ENCODE results near the gene PTPRJ.
A peak's percentile ranks its signal among the peaks of the same experiment; 100 is the strongest.

Gene PTPRJ

DNA sequence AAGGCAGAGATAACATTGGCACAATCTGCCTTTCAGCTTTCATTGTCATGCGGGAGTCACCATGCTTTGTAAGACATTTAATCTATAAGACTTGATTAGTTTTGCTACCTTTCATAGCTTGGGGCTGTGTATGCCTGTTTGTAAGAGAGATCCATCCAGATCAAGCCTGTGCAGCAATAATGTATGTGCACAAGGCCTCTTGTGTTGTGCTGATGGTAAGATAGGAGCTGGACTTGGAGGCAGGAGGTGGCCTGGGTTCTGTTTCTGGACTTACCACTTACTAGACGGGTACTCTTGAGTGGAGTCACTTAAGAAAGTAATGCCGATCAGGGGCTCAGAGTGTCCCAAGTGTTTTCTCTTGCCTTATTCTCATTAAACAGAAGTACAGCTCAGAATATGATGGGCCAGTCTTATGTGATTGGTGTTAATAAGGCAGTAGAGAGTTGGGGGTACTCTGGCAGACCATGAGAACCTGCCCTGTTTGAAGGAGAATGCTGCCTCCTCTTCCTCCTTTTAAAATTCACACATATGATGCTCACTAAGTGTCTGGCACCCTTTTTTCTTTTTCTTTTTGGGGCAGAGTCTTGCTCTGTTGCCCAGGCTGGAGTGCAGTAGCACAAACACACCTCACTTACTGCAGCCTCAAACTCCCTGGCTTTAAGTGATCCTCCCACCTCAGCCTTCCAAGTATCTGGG lies 30.9 kb downstream of the PTPRJ start:
- TF ChIP-seq MYC (IDR thresholded peaks at IDR 0.05; ENCODE audit: low read depth, low read length): no peak
- TF ChIP-seq, protein P1, sequence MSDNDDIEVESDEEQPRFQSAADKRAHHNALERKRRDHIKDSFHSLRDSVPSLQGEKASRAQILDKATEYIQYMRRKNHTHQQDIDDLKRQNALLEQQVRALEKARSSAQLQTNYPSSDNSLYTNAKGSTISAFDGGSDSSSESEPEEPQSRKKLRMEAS (IDR thresholded peaks at IDR 0.05; ENCODE audit: low read depth, low read length): no peak
- TF ChIP-seq, protein P2, sequence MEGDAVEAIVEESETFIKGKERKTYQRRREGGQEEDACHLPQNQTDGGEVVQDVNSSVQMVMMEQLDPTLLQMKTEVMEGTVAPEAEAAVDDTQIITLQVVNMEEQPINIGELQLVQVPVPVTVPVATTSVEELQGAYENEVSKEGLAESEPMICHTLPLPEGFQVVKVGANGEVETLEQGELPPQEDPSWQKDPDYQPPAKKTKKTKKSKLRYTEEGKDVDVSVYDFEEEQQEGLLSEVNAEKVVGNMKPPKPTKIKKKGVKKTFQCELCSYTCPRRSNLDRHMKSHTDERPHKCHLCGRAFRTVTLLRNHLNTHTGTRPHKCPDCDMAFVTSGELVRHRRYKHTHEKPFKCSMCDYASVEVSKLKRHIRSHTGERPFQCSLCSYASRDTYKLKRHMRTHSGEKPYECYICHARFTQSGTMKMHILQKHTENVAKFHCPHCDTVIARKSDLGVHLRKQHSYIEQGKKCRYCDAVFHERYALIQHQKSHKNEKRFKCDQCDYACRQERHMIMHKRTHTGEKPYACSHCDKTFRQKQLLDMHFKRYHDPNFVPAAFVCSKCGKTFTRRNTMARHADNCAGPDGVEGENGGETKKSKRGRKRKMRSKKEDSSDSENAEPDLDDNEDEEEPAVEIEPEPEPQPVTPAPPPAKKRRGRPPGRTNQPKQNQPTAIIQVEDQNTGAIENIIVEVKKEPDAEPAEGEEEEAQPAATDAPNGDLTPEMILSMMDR (IDR thresholded peaks at IDR 0.05; ENCODE audit: low read depth, low read length): no peak
- no peak for TF ChIP-seq POLR2A (IDR thresholded peaks at IDR 0.05; ENCODE audit: extremely low read depth, insufficient read length)
- DNase-seq (ENCODE audit: low read depth): no peak
- H3K4me3 ChIP-seq (ENCODE audit: low read depth, low read length): no peak overlapping the region

DNA sequence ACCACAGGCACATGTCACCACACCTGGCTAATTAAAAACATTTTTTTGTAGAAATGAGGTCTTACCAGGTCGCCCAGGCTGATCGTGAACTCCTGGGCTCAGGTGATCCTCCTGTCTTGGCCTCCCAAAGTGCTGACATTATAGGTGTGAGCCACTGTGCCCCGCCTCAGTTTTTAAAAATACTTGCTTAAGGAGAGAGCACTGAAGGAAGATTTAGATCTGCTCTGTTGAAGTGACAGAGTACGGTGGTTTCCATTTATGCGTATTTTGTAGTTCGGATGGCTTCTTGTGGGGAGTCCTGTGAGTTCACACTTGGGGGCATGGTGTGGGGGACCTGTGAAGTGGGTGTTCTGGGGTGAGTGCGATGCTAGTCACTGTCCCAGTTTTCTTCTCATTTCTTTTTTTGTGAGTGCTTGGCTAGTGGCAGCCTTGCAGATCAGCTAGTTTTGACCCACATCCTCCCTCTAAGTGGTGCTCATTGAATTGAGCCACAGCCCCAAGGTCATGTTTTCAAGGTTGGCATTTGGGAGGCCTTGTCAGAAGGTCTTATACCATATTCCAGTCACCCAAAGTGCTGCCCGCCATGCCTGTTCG lies 31.5 kb downstream of the PTPRJ start:
- H3K4me3 ChIP-seq (ENCODE audit: low read depth, low read length): no peak overlapping the region
- no peak for DNase-seq (ENCODE audit: low read depth)
- TF ChIP-seq, protein P2 (IDR thresholded peaks at IDR 0.05; ENCODE audit: low read depth, low read length): no peak
- TF ChIP-seq, protein P1 (IDR thresholded peaks at IDR 0.05; ENCODE audit: low read depth, low read length): no peak
- TF ChIP-seq MYC (IDR thresholded peaks at IDR 0.05; ENCODE audit: low read depth, low read length) (no peak), POLR2A (IDR thresholded peaks at IDR 0.05; ENCODE audit: extremely low read depth, insufficient read length) (no peak)

DNA sequence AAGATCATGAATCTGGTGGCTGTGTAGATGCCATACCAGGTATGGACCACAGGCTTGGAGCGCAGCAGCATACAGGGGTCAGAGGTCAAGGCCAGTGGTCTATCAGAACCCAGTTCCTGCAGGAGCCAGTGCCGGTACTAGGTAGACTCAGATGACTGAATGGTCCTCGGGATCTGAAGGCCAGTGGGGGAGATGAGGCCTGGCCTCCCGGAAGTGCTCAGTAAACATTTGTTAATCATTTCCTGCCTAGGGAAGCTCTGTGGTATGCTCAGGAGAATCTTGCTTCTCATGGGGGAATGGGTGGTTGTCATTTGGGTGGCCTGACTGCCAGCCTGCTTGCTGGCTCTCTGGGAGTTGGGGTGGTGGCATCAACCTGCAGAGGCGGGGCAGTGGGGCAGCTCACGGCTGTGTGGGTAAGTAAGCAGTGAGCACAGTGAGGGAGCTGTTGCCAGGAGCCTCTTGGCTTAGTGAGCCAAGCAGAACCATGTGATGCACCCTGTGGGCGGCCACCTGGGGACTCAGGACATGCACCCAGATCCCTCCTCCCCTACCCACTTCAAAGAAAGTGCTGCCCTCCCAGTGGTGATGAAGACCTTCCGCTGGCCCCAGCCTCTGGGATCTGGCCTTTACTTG lies 33.0 kb downstream of the PTPRJ start:
- TF ChIP-seq, protein P1 (IDR thresholded peaks at IDR 0.05; ENCODE audit: low read depth, low read length): peak; percentile 25; the same call in 1 of the 2 replicates
- TF ChIP-seq MYC (IDR thresholded peaks at IDR 0.05; ENCODE audit: low read depth, low read length): no peak
- peak; percentile 84 for DNase-seq (ENCODE audit: low read depth)
- no peak overlapping the region for H3K4me3 ChIP-seq (ENCODE audit: low read depth, low read length)

DNA sequence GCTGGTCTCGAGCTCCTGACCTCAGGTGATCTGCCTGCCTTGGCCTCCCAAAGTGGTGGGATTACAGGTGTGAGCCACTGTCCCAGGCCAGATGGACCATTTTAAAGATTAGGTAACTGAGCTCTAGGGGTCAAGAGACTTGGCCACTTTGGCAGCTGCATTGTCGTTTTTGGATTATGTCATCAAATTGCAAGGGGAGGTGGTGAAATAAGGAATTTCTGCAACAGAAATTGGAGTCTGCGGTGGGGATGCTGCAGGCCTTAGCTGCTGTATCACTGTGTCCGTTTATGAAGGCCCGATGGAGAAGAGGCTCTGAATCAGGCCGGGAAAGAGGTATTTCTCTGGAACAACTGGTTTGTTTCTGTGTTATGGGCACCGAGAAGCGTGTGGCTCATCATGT lies 34.6 kb downstream of the PTPRJ start:
- no peak for DNase-seq (ENCODE audit: low read depth)
- H3K4me3 ChIP-seq (ENCODE audit: low read depth, low read length): no peak overlapping the region
- TF ChIP-seq, protein P2 (IDR thresholded peaks at IDR 0.05; ENCODE audit: low read depth, low read length): no peak
- TF ChIP-seq, protein P1 (IDR thresholded peaks at IDR 0.05; ENCODE audit: low read depth, low read length): no peak
- TF ChIP-seq POLR2A (IDR thresholded peaks at IDR 0.05; ENCODE audit: extremely low read depth, insufficient read length) (no peak), MYC (IDR thresholded peaks at IDR 0.05; ENCODE audit: low read depth, low read length) (no peak)

DNA sequence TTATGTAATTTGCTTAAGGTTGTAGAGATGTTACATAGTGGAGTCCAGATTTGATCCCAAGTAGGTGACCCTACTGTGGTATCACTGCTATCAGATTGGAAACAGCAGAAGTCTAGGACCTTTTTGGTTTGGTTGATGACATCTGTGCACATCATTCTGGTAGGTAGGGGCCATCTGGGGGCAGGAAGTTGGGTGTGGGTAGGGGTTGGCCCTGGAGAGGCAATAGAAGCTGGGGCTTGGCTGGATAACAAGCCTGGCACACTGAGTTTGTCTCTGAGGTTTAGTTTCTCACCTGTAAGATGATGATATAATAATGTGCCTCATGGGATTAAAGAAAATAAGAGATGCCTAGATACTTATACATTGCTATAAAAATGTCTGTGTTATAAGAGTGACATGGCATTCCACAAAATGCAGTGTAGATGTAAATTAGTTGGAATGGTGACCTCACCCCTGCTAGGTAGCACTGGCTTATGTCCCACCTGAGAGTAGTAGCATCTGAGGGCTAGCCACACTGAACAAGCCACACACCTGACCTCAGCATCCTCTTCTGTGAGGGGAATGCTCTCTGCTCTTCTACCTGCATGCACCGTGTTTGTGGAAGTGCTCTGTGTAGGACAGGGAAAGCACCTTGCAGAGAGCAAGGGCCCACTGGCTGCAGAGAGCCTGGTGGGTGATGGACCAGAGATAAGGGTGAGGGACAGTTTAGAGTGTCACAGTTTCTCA lies 36.9 kb downstream of the PTPRJ start:
- TF ChIP-seq POLR2A (IDR thresholded peaks at IDR 0.05; ENCODE audit: extremely low read depth, insufficient read length): no peak
- TF ChIP-seq, protein P2 (IDR thresholded peaks at IDR 0.05; ENCODE audit: low read depth, low read length): no peak
- TF ChIP-seq, protein P1 (IDR thresholded peaks at IDR 0.05; ENCODE audit: low read depth, low read length): no peak
- TF ChIP-seq MYC (IDR thresholded peaks at IDR 0.05; ENCODE audit: low read depth, low read length): no peak
- no peak for DNase-seq (ENCODE audit: low read depth)
- H3K4me3 ChIP-seq (ENCODE audit: low read depth, low read length): no peak overlapping the region
